Activated CD4-positive, alpha-beta T cell treated with anti-CD3 and anti-CD28 coated beads, Interleukin-2, amount 50 U/mL, for 16 hours (primary cell): Measurements from ENCODE around the gene EFHC2.

Experiments
- DNase-seq: peaks from one replicate; pipeline ENCODE4 v3.0.0-alpha.2; 2020

EFHC2 gene, protein sequence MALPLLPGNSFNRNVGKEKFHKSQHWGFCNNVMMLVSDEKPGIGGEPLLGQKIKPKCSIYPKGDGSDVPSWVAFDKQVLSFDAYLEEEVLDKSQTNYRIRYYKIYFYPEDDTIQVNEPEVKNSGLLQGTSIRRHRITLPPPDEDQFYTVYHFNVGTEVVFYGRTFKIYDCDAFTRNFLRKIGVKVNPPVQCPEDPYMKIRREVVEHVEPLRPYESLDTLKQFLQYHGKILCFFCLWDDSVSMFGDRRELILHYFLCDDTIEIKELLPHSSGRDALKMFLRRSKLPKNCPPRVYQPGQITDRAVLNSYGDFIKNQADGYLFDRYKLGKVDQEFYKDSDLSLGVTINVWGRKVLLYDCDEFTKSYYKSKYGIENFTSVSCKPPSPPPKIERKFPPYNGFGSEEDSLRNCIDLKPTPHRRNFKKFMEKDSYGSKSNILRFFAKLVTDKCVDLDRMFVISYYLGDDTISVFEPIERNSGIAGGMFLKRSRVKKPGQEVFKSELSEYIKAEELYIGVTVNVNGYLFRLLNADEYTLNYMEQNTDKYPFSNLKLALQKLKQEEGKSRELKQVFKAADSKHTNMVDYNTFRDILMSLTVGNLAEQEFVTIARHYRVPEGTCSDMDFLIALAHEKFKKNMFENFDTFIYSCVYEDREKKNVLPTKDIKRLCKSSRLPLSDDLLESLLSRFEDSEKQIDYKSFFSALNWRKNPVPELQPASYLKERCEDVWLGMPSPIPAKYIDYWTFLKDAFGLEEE

DNA sequence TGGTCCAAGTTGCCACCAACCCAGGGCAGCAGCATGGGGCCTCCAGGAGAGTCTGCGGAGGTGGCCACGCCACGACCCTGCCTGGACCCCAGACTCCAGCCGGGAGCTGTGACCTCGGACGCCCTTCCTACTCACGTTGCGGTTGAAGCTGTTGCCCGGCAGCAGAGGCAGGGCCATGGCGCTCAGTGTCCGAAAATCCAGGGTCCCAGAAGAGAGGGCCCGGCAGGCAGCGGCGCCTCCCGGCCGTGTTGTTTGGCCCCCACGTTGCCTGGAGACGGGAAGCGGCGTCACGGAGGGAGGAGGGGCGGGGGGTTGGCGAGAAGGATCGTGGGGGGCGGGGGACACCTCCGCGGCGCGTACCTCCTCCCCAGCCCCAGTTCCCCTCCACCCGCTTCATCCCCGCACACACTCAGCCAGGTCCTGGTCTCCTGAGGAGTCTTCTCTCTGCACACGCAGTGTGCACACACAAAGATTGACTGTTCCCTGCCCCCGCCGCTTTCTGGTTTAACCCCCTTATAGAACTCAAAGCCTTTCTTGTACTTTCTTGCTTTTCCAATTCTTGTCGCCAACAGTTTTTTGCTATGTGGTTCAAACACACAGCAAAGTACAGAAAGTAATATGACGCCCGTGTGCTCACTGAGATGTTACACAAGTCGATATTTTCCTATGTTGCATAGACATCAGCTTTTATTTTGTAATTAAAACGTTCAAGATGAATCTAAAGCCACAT is at the start of gene EFHC2:
Gene EFHC2 (minus strand): TSS at position 261 of the 730 bp plus-strand sequence. CDS start 84 bp downstream, at position 177.
- DNase-seq = no peak

DNA sequence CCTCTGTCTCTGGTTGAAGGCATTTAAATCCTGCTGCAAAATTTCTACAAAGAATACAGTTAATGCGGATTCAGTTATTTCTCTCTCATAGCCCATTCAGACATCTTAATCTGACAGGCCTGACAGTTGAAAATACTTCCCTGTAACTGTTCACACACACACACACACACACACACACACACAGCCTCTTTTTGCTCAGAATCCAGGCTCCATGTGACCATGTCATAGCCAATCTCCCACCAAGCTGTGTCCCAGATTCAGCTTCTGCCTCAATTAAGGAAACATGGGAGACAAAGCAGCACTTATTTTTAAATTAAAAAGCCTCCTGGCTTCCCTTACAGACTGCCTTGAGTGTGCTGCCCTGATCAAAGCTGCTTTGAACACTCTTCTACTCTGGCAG is 49.3 kb upstream of the EFHC2 start:
- DNase-seq = no peak

- no peak for DNase-seq
Measured at GRCh38 chrX:44384688-44385338, 41.3 kb upstream of the EFHC2 start.

- DNase-seq = no peak
Measured at GRCh38 chrX:44382871-44383270, 39.4 kb upstream of the EFHC2 start.

GRCh38 chrX:44352758-44353157 is 9.3 kb upstream of the EFHC2 start:
- DNase-seq = no peak

DNA sequence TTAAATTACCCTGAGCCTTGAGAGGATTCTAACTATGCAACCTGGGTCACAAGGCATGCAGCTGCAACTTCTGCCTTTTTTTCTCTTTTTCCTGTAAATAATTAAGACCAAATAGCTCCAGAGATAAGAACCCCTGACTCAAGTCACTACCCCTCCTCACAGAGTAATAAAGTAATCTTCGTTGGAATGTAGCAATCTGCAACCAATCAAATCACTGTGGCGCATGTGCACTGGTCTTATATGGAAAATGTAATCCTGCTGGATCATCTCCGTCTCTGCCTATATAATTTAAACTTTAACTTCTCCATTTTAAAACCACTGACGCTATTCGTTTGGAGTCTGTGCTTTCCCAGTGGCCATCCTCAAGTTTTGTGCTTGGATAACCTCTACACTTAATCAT is 6.1 kb upstream of the EFHC2 start:
- no peak for DNase-seq

- peak; percentile 24 for DNase-seq
Measured at GRCh38 chrX:44344687-44345086, 1.2 kb upstream of the EFHC2 start.

GRCh38 chrX:44344194-44344593 is 722 bp upstream of the EFHC2 start:
- DNase-seq = peak; percentile 44

DNA sequence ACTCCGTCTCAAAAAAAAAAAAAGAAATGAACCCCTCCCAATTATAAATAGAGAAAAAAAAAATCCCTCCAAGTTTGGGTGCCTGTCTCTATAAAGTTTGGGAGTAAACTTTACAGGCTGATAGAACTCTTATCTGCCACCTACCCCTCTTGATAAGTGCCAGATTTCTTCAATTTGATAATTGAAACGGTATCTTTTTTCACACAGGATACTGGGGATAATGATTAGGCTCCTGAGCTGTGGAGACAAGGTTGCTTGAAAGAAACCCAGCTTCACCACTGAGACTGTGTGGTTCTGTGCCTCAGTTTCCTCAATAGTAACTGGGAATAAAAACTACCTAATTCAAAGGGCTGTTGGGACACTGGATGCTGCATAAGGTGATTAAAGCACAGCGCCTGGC is 606 bp downstream of the EFHC2 start:
- DNase-seq = no peak

- DNase-seq = no peak
Measured at GRCh38 chrX:44338361-44338760, 5.1 kb downstream of the EFHC2 start.

DNA sequence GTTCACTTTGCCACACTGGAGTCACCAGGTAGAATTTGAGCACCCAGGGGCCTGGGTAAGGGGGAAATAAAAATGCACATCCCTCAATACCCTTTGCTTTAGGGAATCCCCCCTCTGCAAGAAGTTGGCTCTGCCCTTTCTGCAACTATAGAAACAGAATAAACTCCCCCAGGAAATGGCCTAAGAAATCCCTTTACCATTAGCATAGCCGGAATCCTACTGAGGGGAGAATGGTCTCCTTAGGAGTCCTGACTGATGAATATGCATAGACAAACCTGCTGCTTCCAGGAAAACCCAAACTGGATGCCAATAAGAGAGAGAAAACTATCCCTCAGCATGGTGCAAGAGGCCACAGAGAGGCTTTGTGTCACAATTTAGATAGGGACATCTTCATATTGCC is 11.0 kb downstream of the EFHC2 start:
- no peak for DNase-seq

GRCh38 chrX:44330227-44330626 is 13.2 kb downstream of the EFHC2 start:
- DNase-seq = no peak

GRCh38 chrX:44319550-44319949 is 23.9 kb downstream of the EFHC2 start:
- no peak for DNase-seq

DNA sequence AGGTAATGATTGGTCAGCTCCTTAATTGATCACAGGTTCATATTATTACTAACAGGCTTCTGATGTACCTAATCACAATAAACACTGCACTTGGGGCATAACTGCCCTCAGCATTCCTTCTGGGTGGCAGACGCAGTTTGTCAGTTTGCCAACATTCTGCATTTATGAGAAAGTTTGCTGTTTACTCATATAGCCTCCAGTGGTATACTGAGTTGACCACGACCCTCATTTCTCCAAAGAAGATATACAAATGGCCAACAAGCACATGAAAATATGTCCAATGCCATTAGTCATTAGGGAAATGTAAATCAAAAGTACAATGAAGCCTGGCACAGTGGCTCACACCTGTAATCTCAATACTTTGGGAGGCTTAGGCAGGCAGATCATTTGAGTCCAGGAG is 26.3 kb downstream of the EFHC2 start:
- no peak for DNase-seq

GRCh38 chrX:44314808-44315207 is 28.7 kb downstream of the EFHC2 start:
- DNase-seq = no peak

DNA sequence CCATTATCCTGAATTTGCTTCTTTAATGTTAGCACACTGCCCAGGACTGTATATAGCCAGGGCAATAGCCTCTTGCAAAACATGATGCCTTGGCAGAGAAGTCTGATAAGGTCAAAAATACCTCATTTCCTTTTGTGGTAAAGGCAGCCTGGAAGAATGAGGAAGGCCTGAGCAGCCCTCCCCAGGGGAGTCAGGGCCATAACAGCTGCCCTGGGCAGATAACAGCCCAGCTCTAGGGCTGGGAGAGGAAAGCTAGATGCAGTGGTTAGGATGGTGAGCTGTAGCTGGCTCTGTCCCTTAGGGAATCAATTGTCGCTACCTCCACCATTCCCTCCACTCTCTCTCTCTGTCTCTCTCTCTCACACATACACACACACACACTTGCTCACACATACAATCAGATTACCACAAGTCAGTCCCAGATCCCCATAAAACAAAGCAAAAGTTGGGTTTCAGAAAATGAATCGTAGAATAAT is 29.2 kb downstream of the EFHC2 start:
- DNase-seq = no peak

- DNase-seq = no peak
Measured at GRCh38 chrX:44312421-44312820, 31.1 kb downstream of the EFHC2 start.

DNA sequence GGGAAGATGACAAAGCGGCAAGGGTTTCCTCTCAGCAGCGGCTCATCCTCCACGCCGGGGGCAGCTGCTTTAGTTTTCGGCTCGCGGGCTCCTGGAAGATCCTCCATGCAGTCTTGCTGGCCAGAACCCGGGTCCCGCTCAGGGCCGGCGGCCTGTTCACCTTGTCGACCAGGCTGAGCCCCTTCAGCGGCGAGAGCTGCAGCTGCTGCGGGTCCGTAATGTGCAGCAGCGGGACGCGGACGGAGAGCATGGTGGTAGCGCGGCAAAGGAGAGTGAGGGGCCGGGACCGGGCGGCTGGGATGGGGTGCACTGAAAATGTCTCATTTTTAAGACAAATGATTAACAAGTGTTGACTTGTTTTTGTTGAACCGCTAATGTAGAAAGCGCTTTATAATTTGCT is 33.2 kb downstream of the EFHC2 start:
- DNase-seq = no peak

- no peak for DNase-seq
Measured at GRCh38 chrX:44308869-44309268, 34.6 kb downstream of the EFHC2 start.

GRCh38 chrX:44306356-44306755 is 37.1 kb downstream of the EFHC2 start:
- DNase-seq = no peak

- DNase-seq = no peak
Measured at GRCh38 chrX:44305921-44306320, 37.6 kb downstream of the EFHC2 start.

DNA sequence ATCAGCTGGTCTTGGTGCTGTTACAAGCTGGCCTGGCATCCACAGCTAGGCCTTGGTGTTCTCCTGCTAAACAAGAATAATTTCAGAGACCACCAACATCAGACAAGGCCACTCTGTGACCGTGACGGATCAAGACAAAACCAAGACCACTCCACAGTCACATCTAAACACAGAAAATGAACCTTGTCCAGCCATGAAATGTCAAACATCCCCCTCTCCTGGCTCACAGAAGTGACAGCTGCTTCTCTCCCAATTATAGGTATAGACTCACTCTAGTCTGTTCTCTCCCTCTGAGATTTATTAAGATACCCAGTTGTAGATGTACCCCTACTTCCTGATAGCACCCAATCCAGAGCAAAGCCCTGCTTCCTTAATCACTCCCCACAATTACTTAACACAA is 40.4 kb downstream of the EFHC2 start:
- DNase-seq = no peak

GRCh38 chrX:44299177-44299576 is 44.3 kb downstream of the EFHC2 start:
- DNase-seq = no peak
